Measurements from ENCODE around the gene PASD1.
"Not testable (repeated sequence)": the region's sequence is repeated elsewhere in the genome, so short reads cannot be mapped to it uniquely, and the experiment has no call there.

Gene PASD1

GRCh38 chrX:151621422-151621821, 57.9 kb downstream of the PASD1 start:
- DNase-seq: no peak

- DNase-seq: no peak
Observed at GRCh38 chrX:151624677-151625076, 61.2 kb downstream of the PASD1 start.

- no peak for DNase-seq
Observed at GRCh38 chrX:151631822-151632221, 68.3 kb downstream of the PASD1 start.

- no peak for DNase-seq
Observed at GRCh38 chrX:151633157-151633556, 69.7 kb downstream of the PASD1 start.

- DNase-seq: no peak
Observed at GRCh38 chrX:151634937-151635336, 71.5 kb downstream of the PASD1 start.

- no peak for DNase-seq
Observed at GRCh38 chrX:151641564-151641963, 78.1 kb downstream of the PASD1 start.

- no peak for DNase-seq
Observed at GRCh38 chrX:151675121-151675746, 111.8 kb downstream of the PASD1 start.

GRCh38 chrX:151676196-151676595, 112.7 kb downstream of the PASD1 start:
- no peak for DNase-seq

- no peak for DNase-seq
Observed at GRCh38 chrX:151679798-151680402, 116.4 kb downstream of the PASD1 start.

- peak; percentile 13 for DNase-seq
Observed at GRCh38 chrX:151680805-151681204, 117.3 kb downstream of the PASD1 start.

- no peak for DNase-seq
Observed at GRCh38 chrX:151687635-151688034, 124.2 kb downstream of the PASD1 start.

GRCh38 chrX:151688695-151689094, 125.2 kb downstream of the PASD1 start:
- no peak for DNase-seq

GRCh38 chrX:151692825-151693224, 129.3 kb downstream of the PASD1 start:
- DNase-seq: no peak

- DNase-seq: no peak
Observed at GRCh38 chrX:151694121-151694520, 130.6 kb downstream of the PASD1 start.

GRCh38 chrX:151694661-151695582, 131.4 kb downstream of the PASD1 start, which contains the start of gene PRRG3:
PRRG3 (plus strand) TSS chrX:151695458; CDS start chrX:151698815, 3,357 bp downstream.
- DNase-seq: no peak

GRCh38 chrX:151695583-151696340, 132.3 kb downstream of the PASD1 start:
- DNase-seq: no peak

- not testable (repeated sequence) for DNase-seq
Observed at GRCh38 chrX:151697082-151697481, 133.6 kb downstream of the PASD1 start.

GRCh38 chrX:151697522-151697921, 134.0 kb downstream of the PASD1 start:
- DNase-seq: peak; percentile 75

- DNase-seq: no peak
Observed at GRCh38 chrX:151698485-151698884, 135.0 kb downstream of the PASD1 start.

GRCh38 chrX:151699746-151700145, 136.3 kb downstream of the PASD1 start:
- DNase-seq: no peak

GRCh38 chrX:151700581-151700980, 137.1 kb downstream of the PASD1 start:
- no peak for DNase-seq

- DNase-seq: no peak
Observed at GRCh38 chrX:151701071-151701470, 137.6 kb downstream of the PASD1 start.

GRCh38 chrX:151701531-151701930, 138.1 kb downstream of the PASD1 start:
- no peak for DNase-seq
